GM10847 (cell line): Measurements from ENCODE around the gene LTBR.

Source experiments
- POLR2A ChIP-seq: IDR thresholded peaks from 2 replicates; pipeline ENCODE4 v1.6.1; 2011; ENCODE audit not compliant: insufficient read length; ENCODE audit errors: extremely low read depth

The LTBR gene

GRCh38 chr12:6390084-6390799 lies 6.3 kb downstream of the LTBR start:
- no peak for TF ChIP-seq POLR2A

DNA sequence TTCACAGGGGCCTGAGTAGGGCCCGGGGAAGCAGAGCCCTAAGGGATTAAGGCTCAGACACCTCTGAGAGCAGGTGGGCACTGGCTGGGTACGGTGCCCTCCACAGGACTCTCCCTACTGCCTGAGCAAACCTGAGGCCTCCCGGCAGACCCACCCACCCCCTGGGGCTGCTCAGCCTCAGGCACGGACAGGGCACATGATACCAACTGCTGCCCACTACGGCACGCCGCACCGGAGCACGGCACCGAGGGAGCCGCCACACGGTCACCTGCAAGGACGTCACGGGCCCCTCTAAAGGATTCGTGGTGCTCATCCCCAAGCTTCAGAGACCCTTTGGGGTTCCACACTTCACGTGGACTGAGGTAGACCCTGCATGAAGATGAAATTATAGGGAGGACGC lies 7.1 kb downstream of the LTBR start:
- no peak for TF ChIP-seq POLR2A

- TF ChIP-seq POLR2A: no peak
Observed at GRCh38 chr12:6392504-6392903, 8.5 kb downstream of the LTBR start.

GRCh38 chr12:6393109-6393508 lies 9.1 kb downstream of the LTBR start:
- TF ChIP-seq POLR2A: no peak

- TF ChIP-seq POLR2A: no peak
Observed at GRCh38 chr12:6394398-6394797, 10.4 kb downstream of the LTBR start.

- no peak for TF ChIP-seq POLR2A
Observed at GRCh38 chr12:6396031-6396430, 12.1 kb downstream of the LTBR start.

GRCh38 chr12:6399884-6400644 lies 16.1 kb downstream of the LTBR start:
- TF ChIP-seq POLR2A: no peak

DNA sequence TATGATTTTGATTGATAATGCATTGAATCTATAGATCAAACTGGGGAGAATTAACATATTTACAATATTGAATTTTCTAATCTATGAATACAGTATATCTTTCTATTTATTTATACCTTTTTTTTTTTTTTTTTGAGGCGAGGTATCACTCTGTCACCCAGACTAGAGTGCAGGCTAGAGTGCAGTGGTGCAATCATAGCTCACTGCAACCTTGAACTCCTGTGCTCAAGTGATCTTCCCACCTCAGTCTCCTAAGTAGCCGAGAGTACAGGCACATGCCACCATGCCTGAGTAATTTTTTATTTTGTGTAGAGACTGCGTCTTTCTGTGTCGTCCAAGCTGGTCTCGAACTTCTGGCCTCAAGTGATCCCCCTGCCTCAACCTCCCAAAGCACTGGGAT lies 20.4 kb downstream of the LTBR start:
- TF ChIP-seq POLR2A: no peak

DNA sequence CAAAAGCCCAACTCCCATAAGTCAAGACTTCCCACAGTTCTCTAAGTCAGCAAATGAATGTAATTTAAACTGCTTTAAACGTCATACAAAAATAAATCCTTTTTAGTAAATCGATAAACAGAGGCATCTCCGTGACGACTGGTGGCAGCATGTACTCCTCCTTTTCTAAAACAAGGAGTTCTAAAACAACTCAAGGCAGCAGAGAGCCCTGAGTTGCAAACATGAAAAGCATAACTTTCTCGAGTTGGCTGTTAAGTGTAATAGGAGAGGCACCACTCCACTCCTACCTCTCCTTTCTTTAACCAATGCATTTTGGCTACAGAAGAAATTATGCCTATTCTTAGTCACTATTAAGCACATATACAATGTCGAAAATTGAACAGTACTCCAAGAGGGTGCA lies 22.0 kb downstream of the LTBR start:
- TF ChIP-seq POLR2A: no peak

DNA sequence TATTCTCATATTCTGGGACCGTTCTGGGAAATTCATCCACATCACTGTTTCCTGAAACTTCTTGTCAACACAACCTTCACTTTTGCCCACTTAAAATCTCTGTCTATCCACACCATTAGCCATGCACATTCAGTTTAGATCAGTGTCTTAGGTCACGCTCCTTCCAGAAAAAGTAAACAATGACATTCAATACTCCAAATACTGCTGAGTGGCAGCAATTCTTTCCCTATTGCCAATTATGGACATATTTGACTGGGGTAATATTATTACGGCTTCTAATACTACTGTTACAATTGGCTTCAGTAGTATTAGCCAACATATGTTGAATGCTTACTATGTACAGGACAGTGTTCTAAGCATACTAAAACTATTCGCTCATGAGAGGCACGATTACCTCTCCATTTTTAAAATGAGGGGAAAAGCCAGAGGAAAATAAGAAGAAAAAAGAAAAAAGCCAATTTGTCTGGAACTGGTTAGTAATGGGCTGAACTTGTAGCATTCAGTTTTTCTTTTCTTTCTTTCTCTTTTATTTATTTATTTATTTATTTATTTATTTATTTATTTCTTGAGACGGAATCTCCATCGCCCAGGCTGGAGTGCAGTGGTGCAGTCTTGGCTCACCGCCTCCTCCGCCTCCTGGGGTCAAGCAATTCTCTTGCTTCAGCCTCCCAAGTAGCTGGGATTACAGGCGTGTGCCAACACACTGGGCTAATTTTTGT lies 23.4 kb downstream of the LTBR start:
- TF ChIP-seq POLR2A: no peak

DNA sequence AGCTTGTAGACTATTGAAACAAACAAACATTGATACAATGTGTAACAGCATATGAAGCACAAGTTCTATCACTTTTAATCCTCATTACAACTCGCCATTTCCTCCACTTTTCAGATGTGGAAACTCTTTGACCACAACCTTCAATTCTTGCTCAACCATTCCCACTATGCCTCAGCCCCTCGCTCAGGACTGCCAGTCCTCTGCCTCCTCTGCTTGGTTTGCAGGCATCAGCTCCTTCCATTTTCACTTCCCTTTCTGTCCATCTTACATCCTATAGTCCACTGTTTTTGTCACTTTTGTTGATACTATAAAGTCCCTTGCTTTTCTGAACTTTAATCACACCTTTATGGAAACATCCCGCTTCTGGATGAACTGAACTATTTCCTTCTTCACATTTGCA lies 32.6 kb downstream of the LTBR start:
- TF ChIP-seq POLR2A: no peak

GRCh38 chr12:6418796-6419195 lies 34.8 kb downstream of the LTBR start:
- no peak for TF ChIP-seq POLR2A

GRCh38 chr12:6420364-6420763 lies 36.4 kb downstream of the LTBR start:
- no peak for TF ChIP-seq POLR2A

DNA sequence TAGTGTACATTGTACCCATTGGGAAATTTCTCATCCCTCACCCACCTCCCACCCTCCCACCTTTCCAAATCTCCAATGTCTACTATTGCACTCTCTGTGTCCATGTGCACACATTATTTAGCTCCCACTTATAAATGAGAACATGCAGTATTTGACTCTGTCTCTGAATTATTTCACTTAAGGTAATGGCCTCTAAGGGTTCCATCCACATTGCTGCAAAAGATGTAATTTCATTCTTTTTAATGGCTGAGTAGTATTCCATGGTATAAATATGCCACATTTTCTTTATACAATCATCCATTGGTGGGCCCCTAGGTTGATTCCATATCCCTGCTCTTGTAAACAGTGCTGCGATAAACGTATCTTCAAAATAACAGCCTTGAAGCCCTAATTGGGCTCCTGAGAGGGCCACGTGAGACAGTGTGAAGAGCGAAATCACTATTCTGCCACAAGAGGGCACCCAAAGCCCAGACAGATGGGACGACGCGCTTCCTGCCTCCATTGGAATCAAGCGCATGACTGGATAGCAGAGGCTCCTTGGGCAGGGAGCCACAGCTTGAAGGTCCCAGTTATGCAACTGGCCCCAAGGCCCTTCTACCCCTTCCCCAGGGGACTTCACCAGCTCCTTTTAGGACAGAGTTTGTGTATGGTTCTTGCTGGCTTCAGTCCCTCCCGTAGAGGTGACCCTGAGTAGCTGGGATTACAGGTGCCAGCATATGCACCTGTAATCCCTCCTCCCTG lies 39.5 kb downstream of the LTBR start:
- no peak for TF ChIP-seq POLR2A

- TF ChIP-seq POLR2A: no peak
Observed at GRCh38 chr12:6424008-6424347, 40.0 kb downstream of the LTBR start.

DNA sequence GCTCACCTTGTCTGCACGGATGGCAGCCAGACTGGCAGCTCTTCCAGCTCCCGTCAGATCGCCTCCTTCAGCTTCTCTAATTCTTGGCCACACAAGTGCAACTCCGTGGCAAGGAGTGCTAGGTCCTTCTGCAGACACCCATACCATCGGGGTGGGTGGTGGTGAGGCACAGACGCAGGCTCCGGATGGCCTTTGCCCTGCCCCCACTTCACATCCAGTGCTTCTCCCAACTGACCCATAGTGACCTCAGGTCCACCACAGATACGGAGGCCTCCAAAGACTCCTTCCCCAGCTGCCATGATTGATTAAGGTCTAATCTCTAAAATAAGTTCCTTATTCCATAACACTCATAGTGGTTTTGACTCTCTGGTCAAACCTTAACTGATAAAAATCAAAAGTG lies 40.9 kb downstream of the LTBR start:
- no peak for TF ChIP-seq POLR2A
